ENCODE measurements around the gene RHBDL3.
"Not testable (repeated sequence)": the region's sequence is repeated elsewhere in the genome, so short reads cannot be mapped to it uniquely, and the experiment has no call there.

RHBDL3 gene

GRCh38 chr17:32349854-32350665, 84.4 kb downstream of the RHBDL3 start, which contains the start of gene ZNF207:
Gene ZNF207 (plus strand): TSS chr17:32350157. CDS start chr17:32350286, 129 bp downstream.
- DNase-seq (ENCODE audit: low read depth) = peak; percentile 88
- H3K4me3 ChIP-seq (ENCODE audit: low read depth, low read length) = peak within 1 kb of the TSS; percentile 98

GRCh38 chr17:32350666-32351418, 85.2 kb downstream of the RHBDL3 start:
- H3K4me3 ChIP-seq (ENCODE audit: low read depth, low read length) = peak overlapping the region; percentile 98
- DNase-seq (ENCODE audit: low read depth) = no peak

GRCh38 chr17:32352734-32353133, 87.1 kb downstream of the RHBDL3 start:
- DNase-seq (ENCODE audit: low read depth) = not testable (repeated sequence)
- peak overlapping the region; percentile 3 for H3K4me3 ChIP-seq (ENCODE audit: low read depth, low read length)

GRCh38 chr17:32355649-32356377, 90.2 kb downstream of the RHBDL3 start:
- H3K4me3 ChIP-seq (ENCODE audit: low read depth, low read length) = no peak overlapping the region
- no peak for DNase-seq (ENCODE audit: low read depth)

GRCh38 chr17:32356378-32356743, 90.7 kb downstream of the RHBDL3 start:
- DNase-seq (ENCODE audit: low read depth) = no peak
- H3K4me3 ChIP-seq (ENCODE audit: low read depth, low read length) = no peak overlapping the region

GRCh38 chr17:32356750-32357149, 91.1 kb downstream of the RHBDL3 start:
- H3K4me3 ChIP-seq (ENCODE audit: low read depth, low read length) = no peak overlapping the region
- DNase-seq (ENCODE audit: low read depth) = no peak

- DNase-seq (ENCODE audit: low read depth) = no peak
- no peak overlapping the region for H3K4me3 ChIP-seq (ENCODE audit: low read depth, low read length)
Measured at GRCh38 chr17:32357615-32358014, 92.0 kb downstream of the RHBDL3 start.

- no peak overlapping the region for H3K4me3 ChIP-seq (ENCODE audit: low read depth, low read length)
- DNase-seq (ENCODE audit: low read depth) = no peak
Measured at GRCh38 chr17:32361270-32361669, 95.6 kb downstream of the RHBDL3 start.

- no peak overlapping the region for H3K4me3 ChIP-seq (ENCODE audit: low read depth, low read length)
- DNase-seq (ENCODE audit: low read depth) = no peak
Measured at GRCh38 chr17:32370426-32370825, 104.8 kb downstream of the RHBDL3 start.
